Measurements from ENCODE around the gene TLR1.
A peak's percentile ranks its signal among the peaks of the same experiment; 100 is the strongest.

TLR1 gene

DNA sequence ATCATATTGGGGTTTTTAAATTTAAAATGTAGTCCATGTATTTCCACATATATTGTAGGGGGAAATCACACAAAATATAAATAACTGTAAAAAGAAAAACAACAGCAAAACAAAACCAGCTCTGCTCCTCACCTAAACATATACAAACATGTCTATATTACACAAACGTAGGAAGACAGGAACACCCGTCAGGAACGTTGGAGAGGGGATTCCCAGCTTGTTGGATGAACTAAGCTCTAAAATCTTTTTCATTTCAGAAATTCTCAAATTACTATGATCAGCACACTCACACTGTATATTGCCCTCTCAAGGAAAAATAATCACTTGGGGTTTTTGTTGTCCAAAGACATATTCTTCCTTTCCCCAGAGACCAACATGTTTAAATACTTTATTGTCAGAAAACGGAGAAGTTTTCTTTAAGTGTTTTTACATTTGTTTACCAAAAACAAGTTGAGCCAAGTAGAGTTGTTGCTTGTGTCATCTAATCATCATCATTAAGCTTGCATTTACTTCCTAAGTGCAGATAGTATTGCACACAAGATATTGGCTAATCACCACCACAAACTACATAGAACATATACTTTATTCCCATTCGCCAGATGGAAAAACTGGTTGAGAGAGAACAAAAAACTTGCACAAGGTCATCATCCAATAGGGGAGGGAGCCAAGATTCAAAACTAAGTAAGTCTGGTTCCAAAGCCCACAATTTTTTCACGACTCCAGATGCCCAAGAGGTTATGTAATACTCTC lies 19.4 kb downstream of the TLR1 start:
- 76% methylated on average over 5 of the region's 6 CpGs for WGBS
- H2AFZ ChIP-seq (ENCODE audit: low read depth, low read length): no peak overlapping the region

GRCh38 chr4:38784141-38784540 lies 20.4 kb downstream of the TLR1 start:
- Histone ChIP-seq H2BK5ac (ENCODE audit: low read depth, low read length, poor library complexity, severe bottlenecking) (no peak overlapping the region), H3K27ac (ENCODE audit: low read length, poor library complexity, severe bottlenecking) (no peak overlapping the region), H2BK120ac (ENCODE audit: low read depth, low read length) (no peak overlapping the region), H3K18ac (ENCODE audit: low read depth in 1 of 2, low read length in 2 of 2) (no peak overlapping the region), H3K79me1 (replicated peaks; ENCODE audit: low read length, poor library complexity, severe bottlenecking) (no peaks in the 10 kb centered on the region), H3K36me3 (ENCODE audit: control insufficient read depth in 1 of 2, insufficient read depth in 2 of 2, low read depth in 1 of 2, low read length in 2 of 2) (no peaks in the 10 kb centered on the region), H3K4me3 (ENCODE audit: insufficient read depth in 1 of 2, low read depth in 1 of 2, low read length in 2 of 2) (no peak overlapping the region), H3K14ac (ENCODE audit: low read length in 2 of 2) (no peak overlapping the region), H3K9ac (ENCODE audit: low read length) (no peak overlapping the region), H3K4me2 (ENCODE audit: low read length, poor library complexity, severe bottlenecking) (no peak overlapping the region), H4K91ac (ENCODE audit: low read length) (no peak overlapping the region), H3K23ac (ENCODE audit: low read length in 2 of 2) (no peak overlapping the region), H4K8ac (ENCODE audit: low read length) (no peak overlapping the region), H3K27me3 (ENCODE audit: control insufficient read depth in 1 of 2, insufficient read depth in 1 of 2, low read length in 2 of 2) (no peaks in the 10 kb centered on the region), H2AFZ (ENCODE audit: low read depth, low read length) (no peak overlapping the region), H2AK5ac (ENCODE audit: low read length, severe bottlenecking) (no peak overlapping the region), H3K4me1 (ENCODE audit: control insufficient read depth, insufficient read depth, low read depth, low read length) (peaks cover 4% of the 10 kb centered on the region), H3K4ac (ENCODE audit: low read depth in 1 of 2, low read length in 2 of 2) (no peak overlapping the region), H2BK15ac (ENCODE audit: low read depth, poor library complexity, severe bottlenecking) (no peak overlapping the region), H3K9me3 (ENCODE audit: control insufficient read depth, low read length) (no peaks in the 10 kb centered on the region), H2BK12ac (ENCODE audit: low read length in 2 of 2) (no peak overlapping the region)
- 96% methylated on average over 2 of the region's 4 CpGs for WGBS
- DNase-seq: no peak

More for the DNA sequence above, 19.4 kb downstream of the TLR1 start:
- Histone ChIP-seq H2BK15ac (ENCODE audit: low read depth, poor library complexity, severe bottlenecking) (no peak overlapping the region), H3K14ac (ENCODE audit: low read length in 2 of 2) (no peak overlapping the region), H4K8ac (ENCODE audit: low read length) (no peak overlapping the region), H3K23ac (ENCODE audit: low read length in 2 of 2) (no peak overlapping the region), H3K18ac (ENCODE audit: low read depth in 1 of 2, low read length in 2 of 2) (no peak overlapping the region), H3K4ac (ENCODE audit: low read depth in 1 of 2, low read length in 2 of 2) (no peak overlapping the region), H3K79me1 (replicated peaks; ENCODE audit: low read length, poor library complexity, severe bottlenecking) (no peaks in the 10 kb centered on the region), H3K9me3 (ENCODE audit: control insufficient read depth, low read length) (no peaks in the 10 kb centered on the region), H4K91ac (ENCODE audit: low read length) (no peak overlapping the region), H2BK5ac (ENCODE audit: low read depth, low read length, poor library complexity, severe bottlenecking) (no peak overlapping the region), H3K27ac (ENCODE audit: low read length, poor library complexity, severe bottlenecking) (no peak overlapping the region), H2BK12ac (ENCODE audit: low read length in 2 of 2) (no peak overlapping the region), H3K4me1 (ENCODE audit: control insufficient read depth, insufficient read depth, low read depth, low read length) (peaks cover 6% of the 10 kb centered on the region), H2AK5ac (ENCODE audit: low read length, severe bottlenecking) (no peak overlapping the region), H2BK120ac (ENCODE audit: low read depth, low read length) (no peak overlapping the region), H3K36me3 (ENCODE audit: control insufficient read depth in 1 of 2, insufficient read depth in 2 of 2, low read depth in 1 of 2, low read length in 2 of 2) (no peaks in the 10 kb centered on the region), H3K27me3 (ENCODE audit: control insufficient read depth in 1 of 2, insufficient read depth in 1 of 2, low read length in 2 of 2) (no peaks in the 10 kb centered on the region), H3K4me3 (ENCODE audit: insufficient read depth in 1 of 2, low read depth in 1 of 2, low read length in 2 of 2) (no peak overlapping the region), H3K4me2 (ENCODE audit: low read length, poor library complexity, severe bottlenecking) (no peak overlapping the region), H3K9ac (ENCODE audit: low read length) (no peak overlapping the region)
- DNase-seq: no peak

GRCh38 chr4:38783109-38783460 lies 21.5 kb downstream of the TLR1 start:
- WGBS: 76% methylated on average over 8 of the region's 8 CpGs
- H2BK5ac ChIP-seq (ENCODE audit: low read depth, low read length, poor library complexity, severe bottlenecking): no peak overlapping the region
- no peak overlapping the region for H4K8ac ChIP-seq (ENCODE audit: low read length)
- H3K18ac ChIP-seq (ENCODE audit: low read depth in 1 of 2, low read length in 2 of 2): no peak overlapping the region
- H2BK15ac ChIP-seq (ENCODE audit: low read depth, poor library complexity, severe bottlenecking): no peak overlapping the region
- H3K4me1 ChIP-seq (ENCODE audit: control insufficient read depth, insufficient read depth, low read depth, low read length): peaks cover 2% of the 10 kb centered on the region
- H3K9me3 ChIP-seq (ENCODE audit: control insufficient read depth, low read length): no peaks in the 10 kb centered on the region
- no peak overlapping the region for H3K4ac ChIP-seq (ENCODE audit: low read depth in 1 of 2, low read length in 2 of 2)
- no peak overlapping the region for H2AK5ac ChIP-seq (ENCODE audit: low read length, severe bottlenecking)
- no peak overlapping the region for H3K9ac ChIP-seq (ENCODE audit: low read length)
- no peak overlapping the region for H3K4me2 ChIP-seq (ENCODE audit: low read length, poor library complexity, severe bottlenecking)
- H2AFZ ChIP-seq (ENCODE audit: low read depth, low read length): no peak overlapping the region
- H3K27me3 ChIP-seq (ENCODE audit: control insufficient read depth in 1 of 2, insufficient read depth in 1 of 2, low read length in 2 of 2): no peaks in the 10 kb centered on the region
- H2BK12ac ChIP-seq (ENCODE audit: low read length in 2 of 2): no peak overlapping the region
- H2BK120ac ChIP-seq (ENCODE audit: low read depth, low read length): no peak overlapping the region
- H3K36me3 ChIP-seq (ENCODE audit: control insufficient read depth in 1 of 2, insufficient read depth in 2 of 2, low read depth in 1 of 2, low read length in 2 of 2): no peaks in the 10 kb centered on the region
- no peaks in the 10 kb centered on the region for H3K79me1 ChIP-seq (replicated peaks; ENCODE audit: low read length, poor library complexity, severe bottlenecking)
- H3K23ac ChIP-seq (ENCODE audit: low read length in 2 of 2): no peak overlapping the region
- H4K91ac ChIP-seq (ENCODE audit: low read length): no peak overlapping the region
- no peak for DNase-seq
- no peak overlapping the region for H3K4me3 ChIP-seq (ENCODE audit: insufficient read depth in 1 of 2, low read depth in 1 of 2, low read length in 2 of 2)
- H3K27ac ChIP-seq (ENCODE audit: low read length, poor library complexity, severe bottlenecking): no peak overlapping the region
- H3K14ac ChIP-seq (ENCODE audit: low read length in 2 of 2): no peak overlapping the region

DNA sequence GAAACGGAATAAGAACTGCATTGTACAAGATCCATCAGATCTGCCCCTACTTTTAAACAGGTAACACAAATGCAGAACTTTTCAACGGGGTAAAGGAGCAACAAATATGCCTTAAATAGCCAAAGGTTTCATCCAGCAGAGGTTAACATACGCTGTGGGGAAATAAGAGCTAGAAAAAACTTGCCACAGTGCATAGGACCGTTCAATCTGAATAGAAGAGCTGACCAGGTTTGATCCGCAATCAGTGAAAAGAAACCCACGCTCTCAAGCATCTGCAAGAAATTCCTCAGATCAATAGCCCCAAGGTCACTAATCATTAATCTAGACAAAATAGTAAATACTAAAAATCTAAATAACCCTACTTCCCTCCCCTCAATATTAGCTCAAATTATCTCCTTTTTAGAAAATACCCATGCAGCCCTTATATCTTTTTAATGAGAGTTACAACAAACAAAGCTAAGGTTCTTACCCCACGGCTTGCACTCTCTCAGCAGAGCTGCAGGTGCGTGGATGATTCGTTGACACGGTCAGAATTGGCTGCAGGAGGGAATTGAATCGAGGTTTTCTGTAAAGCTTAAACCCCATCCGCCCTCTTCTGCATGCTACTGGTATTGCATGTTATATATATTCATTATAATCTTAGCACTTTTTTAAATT lies 22.0 kb downstream of the TLR1 start, which contains the start of gene TLR10:
Gene TLR10, minus strand, starts transcription at position 539 of the 657 bp plus-strand sequence. CDS start 7,400 bp downstream, outside the sequence.
- H2BK12ac ChIP-seq (ENCODE audit: low read length in 2 of 2): no peak within 1 kb of the TSS
- H4K8ac ChIP-seq (ENCODE audit: low read length): no peak within 1 kb of the TSS
- no peak within 1 kb of the TSS for H2BK120ac ChIP-seq (ENCODE audit: low read depth, low read length)
- H3K4me2 ChIP-seq (ENCODE audit: low read length, poor library complexity, severe bottlenecking): peak within 1 kb of the TSS; percentile 34
- no peak within 1 kb of the TSS for H3K23ac ChIP-seq (ENCODE audit: low read length in 2 of 2)
- H3K4me1 ChIP-seq (ENCODE audit: control insufficient read depth, insufficient read depth, low read depth, low read length): no peaks in the 10 kb centered on the region
- WGBS: 57% methylated on average over 10 of the region's 12 CpGs
- peak; percentile 49 for DNase-seq
- H2BK5ac ChIP-seq (ENCODE audit: low read depth, low read length, poor library complexity, severe bottlenecking): no peak within 1 kb of the TSS
- H2BK15ac ChIP-seq (ENCODE audit: low read depth, poor library complexity, severe bottlenecking): no peak within 1 kb of the TSS
- H3K27ac ChIP-seq (ENCODE audit: low read length, poor library complexity, severe bottlenecking): no peak within 1 kb of the TSS
- no peak within 1 kb of the TSS for H3K9ac ChIP-seq (ENCODE audit: low read length)
- no peaks in the 10 kb centered on the region for H3K27me3 ChIP-seq (ENCODE audit: control insufficient read depth in 1 of 2, insufficient read depth in 1 of 2, low read length in 2 of 2)
- no peaks in the 10 kb centered on the region for H3K36me3 ChIP-seq (ENCODE audit: control insufficient read depth in 1 of 2, insufficient read depth in 2 of 2, low read depth in 1 of 2, low read length in 2 of 2)
- no peak within 1 kb of the TSS for H3K14ac ChIP-seq (ENCODE audit: low read length in 2 of 2)
- H3K9me3 ChIP-seq (ENCODE audit: control insufficient read depth, low read length): no peaks in the 10 kb centered on the region
- no peak within 1 kb of the TSS for H3K18ac ChIP-seq (ENCODE audit: low read depth in 1 of 2, low read length in 2 of 2)
- no peak within 1 kb of the TSS for H2AK5ac ChIP-seq (ENCODE audit: low read length, severe bottlenecking)
- no peak within 1 kb of the TSS for H4K91ac ChIP-seq (ENCODE audit: low read length)
- H3K4me3 ChIP-seq (ENCODE audit: insufficient read depth in 1 of 2, low read depth in 1 of 2, low read length in 2 of 2): no peak within 1 kb of the TSS
- H3K4ac ChIP-seq (ENCODE audit: low read depth in 1 of 2, low read length in 2 of 2): no peak within 1 kb of the TSS
- no peak within 1 kb of the TSS for H2AFZ ChIP-seq (ENCODE audit: low read depth, low read length)
- H3K79me1 ChIP-seq (replicated peaks; ENCODE audit: low read length, poor library complexity, severe bottlenecking): no peaks in the 10 kb centered on the region

Measured in mesenchymal stem cell (in vitro differentiated cells and primary cell).